ENCODE measurements around the gene NF1. TPM values are rescaled to one million over a fixed set of nuclear protein-coding genes. Genes with fewer than 3 reads are reported as not detected.

The NF1 gene
- total and polyA plus RNA-seq, 2 experiments from 2014 or later = 8.4 to 45.9 TPM

- 82% methylated on average over 11 of the region's 11 CpGs for WGBS (ENCODE audit: low lambda C conversion rate, missing lambda C conversion rate)
Observed at GRCh38 chr17:31400481-31400950, 305.7 kb downstream of the NF1 start.

GRCh38 chr17:31401456-31402254 is 306.9 kb downstream of the NF1 start:
- TF ChIP-seq EZH2phosphoT487 (IDR thresholded peaks at IDR 0.05; ENCODE audit: low read depth, severe bottlenecking, unreplicated experiment) (no peak), CTCF (IDR thresholded peaks at IDR 0.05; ENCODE audit: poor library complexity) (no peak), EZH2 (IDR thresholded peaks at IDR 0.05; ENCODE audit: borderline replicate concordance) (no peak)
- no peaks in the 10 kb centered on the region for H3K27me3 ChIP-seq
- H4K20me1 ChIP-seq (ENCODE audit: insufficient read depth, poor library complexity, severe bottlenecking) = no peaks in the 10 kb centered on the region
- no peaks in the 10 kb centered on the region for H3K36me3 ChIP-seq (replicated peaks; ENCODE audit: insufficient read depth, low read depth)
- no peaks in the 10 kb centered on the region for H3K79me2 ChIP-seq
- no peak overlapping the region for H3K4me2 ChIP-seq
- no peak for DNase-seq (ENCODE audit: low spot score)
- no peak overlapping the region for H3K4me3 ChIP-seq
- H3K4me1 ChIP-seq (ENCODE audit: insufficient read depth) = no peaks in the 10 kb centered on the region
- no peaks in the 10 kb centered on the region for H3K9me2 ChIP-seq (replicated peaks; ENCODE audit: insufficient read depth)
- no peak overlapping the region for H3K27ac ChIP-seq
- no peaks in the 10 kb centered on the region for H3K9me3 ChIP-seq (ENCODE audit: low read depth)
- 91% methylated on average over 11 of the region's 11 CpGs for WGBS (ENCODE audit: low lambda C conversion rate, missing lambda C conversion rate)
- no peak overlapping the region for H2AFZ ChIP-seq

More at GRCh38 chr17:31400481-31400950, 305.7 kb downstream of the NF1 start:
- Histone ChIP-seq H3K79me2 (no peaks in the 10 kb centered on the region), H2AFZ (no peak overlapping the region), H3K4me2 (no peak overlapping the region), H4K20me1 (ENCODE audit: insufficient read depth, poor library complexity, severe bottlenecking) (no peaks in the 10 kb centered on the region), H3K27me3 (no peaks in the 10 kb centered on the region), H3K4me1 (ENCODE audit: insufficient read depth) (no peaks in the 10 kb centered on the region), H3K9me3 (ENCODE audit: low read depth) (no peaks in the 10 kb centered on the region), H3K27ac (no peak overlapping the region), H3K9me2 (replicated peaks; ENCODE audit: insufficient read depth) (no peaks in the 10 kb centered on the region), H3K36me3 (replicated peaks; ENCODE audit: insufficient read depth, low read depth) (no peaks in the 10 kb centered on the region), H3K4me3 (no peak overlapping the region)
- TF ChIP-seq CTCF (IDR thresholded peaks at IDR 0.05; ENCODE audit: poor library complexity) = no peak
- no peak for TF ChIP-seq EZH2 (IDR thresholded peaks at IDR 0.05; ENCODE audit: borderline replicate concordance)
- no peak for TF ChIP-seq EZH2phosphoT487 (IDR thresholded peaks at IDR 0.05; ENCODE audit: low read depth, severe bottlenecking, unreplicated experiment)
- DNase-seq (ENCODE audit: low spot score) = no peak

GRCh38 chr17:31404028-31404949 is 309.5 kb downstream of the NF1 start:
- Histone ChIP-seq H3K27ac (no peak overlapping the region), H3K4me2 (no peak overlapping the region), H3K9me3 (ENCODE audit: low read depth) (no peaks in the 10 kb centered on the region), H3K4me1 (ENCODE audit: insufficient read depth) (no peaks in the 10 kb centered on the region), H3K9me2 (replicated peaks; ENCODE audit: insufficient read depth) (no peaks in the 10 kb centered on the region), H3K27me3 (no peaks in the 10 kb centered on the region), H4K20me1 (ENCODE audit: insufficient read depth, poor library complexity, severe bottlenecking) (no peaks in the 10 kb centered on the region), H3K36me3 (replicated peaks; ENCODE audit: insufficient read depth, low read depth) (no peaks in the 10 kb centered on the region), H3K79me2 (no peaks in the 10 kb centered on the region), H2AFZ (no peak overlapping the region), H3K4me3 (no peak overlapping the region)
- 85% methylated on average over 19 of the region's 19 CpGs for WGBS (ENCODE audit: low lambda C conversion rate, missing lambda C conversion rate)
- DNase-seq (ENCODE audit: low spot score) = no peak
- TF ChIP-seq CTCF (IDR thresholded peaks at IDR 0.05; ENCODE audit: poor library complexity) (no peak), EZH2phosphoT487 (IDR thresholded peaks at IDR 0.05; ENCODE audit: low read depth, severe bottlenecking, unreplicated experiment) (no peak), EZH2 (IDR thresholded peaks at IDR 0.05; ENCODE audit: borderline replicate concordance) (no peak)
